GM10266 (cell line): ENCODE results near the gene MLIP.

Source experiments
- DNase-seq: peaks from one replicate; pipeline ENCODE4 v3.0.0; 2012; ENCODE audit errors: extremely low spot score
- CTCF ChIP-seq: IDR thresholded peaks from 2 replicates; pipeline ENCODE4 v1.5.1; 2012; ENCODE audit warnings: mild to moderate bottlenecking, low read depth; ENCODE audit not compliant: control insufficient read depth, insufficient read depth; ENCODE audit errors: missing control alignments

The MLIP gene

GRCh38 chr6:54138795-54139194, 27.6 kb downstream of the MLIP start:
- TF ChIP-seq CTCF, result no peak
- DNase-seq, result no peak

GRCh38 chr6:54140811-54141210, 29.6 kb downstream of the MLIP start:
- DNase-seq, result no peak
- no peak for TF ChIP-seq CTCF

- no peak for DNase-seq
- TF ChIP-seq CTCF, result no peak
Observed at GRCh38 chr6:54142889-54143519, 31.8 kb downstream of the MLIP start.

GRCh38 chr6:54151861-54152260, 40.6 kb downstream of the MLIP start:
- no peak for TF ChIP-seq CTCF
- DNase-seq, result no peak

- no peak for DNase-seq
- no peak for TF ChIP-seq CTCF
Observed at GRCh38 chr6:54156650-54157250, 45.5 kb downstream of the MLIP start.

- DNase-seq, result no peak
- TF ChIP-seq CTCF, result no peak
Observed at GRCh38 chr6:54157405-54157804, 46.2 kb downstream of the MLIP start.

GRCh38 chr6:54173089-54173488, 61.8 kb downstream of the MLIP start:
- TF ChIP-seq CTCF, result no peak
- no peak for DNase-seq
